Activated CD8-positive, alpha-beta memory T cell treated with anti-CD3 and anti-CD28 coated beads, Interleukin-2, amount 50 U/mL, for 24 hours (primary cell): ENCODE data around the gene ATXN10.
"Not testable (repeated sequence)": the region's sequence is repeated elsewhere in the genome, so short reads cannot be mapped to it uniquely, and the experiment has no call there.

ENCODE experiments used
- DNase-seq: peaks from one replicate; pipeline ENCODE4 v3.0.0-alpha.2; 2020; ENCODE audit errors: extremely low read depth

Gene ATXN10

GRCh38 chr22:45678961-45679912 lies 7.6 kb downstream of the ATXN10 start:
- no peak for DNase-seq

- DNase-seq: no peak
These were observed 9.5 kb downstream of the ATXN10 start for GRCh38 chr22:45680932-45681700.

GRCh38 chr22:45682064-45682463 lies 10.4 kb downstream of the ATXN10 start:
- no peak for DNase-seq

- not testable (repeated sequence) for DNase-seq
These were observed 11.1 kb downstream of the ATXN10 start for GRCh38 chr22:45682773-45683172.

GRCh38 chr22:45683248-45683647 lies 11.6 kb downstream of the ATXN10 start:
- no peak for DNase-seq

- no peak for DNase-seq
These were observed 12.0 kb downstream of the ATXN10 start for GRCh38 chr22:45683680-45684079.

GRCh38 chr22:45684169-45684568 lies 12.5 kb downstream of the ATXN10 start:
- no peak for DNase-seq

GRCh38 chr22:45684752-45685574 lies 13.3 kb downstream of the ATXN10 start:
- no peak for DNase-seq

GRCh38 chr22:45686004-45686403 lies 14.4 kb downstream of the ATXN10 start:
- no peak for DNase-seq

GRCh38 chr22:45686836-45687235 lies 15.2 kb downstream of the ATXN10 start:
- no peak for DNase-seq

- no peak for DNase-seq
These were observed 17.0 kb downstream of the ATXN10 start for GRCh38 chr22:45688600-45689080.

- DNase-seq: no peak
These were observed 17.6 kb downstream of the ATXN10 start for GRCh38 chr22:45689211-45689610.

- DNase-seq: no peak
These were observed 18.4 kb downstream of the ATXN10 start for GRCh38 chr22:45690008-45690407.

- DNase-seq: no peak
These were observed 20.9 kb downstream of the ATXN10 start for GRCh38 chr22:45692549-45692948.

- DNase-seq: no peak
These were observed 22.2 kb downstream of the ATXN10 start for GRCh38 chr22:45693835-45694234.

- DNase-seq: no peak
These were observed 24.6 kb downstream of the ATXN10 start for GRCh38 chr22:45696227-45696626.

GRCh38 chr22:45698094-45698493 lies 26.5 kb downstream of the ATXN10 start:
- no peak for DNase-seq

- no peak for DNase-seq
These were observed 31.3 kb downstream of the ATXN10 start for GRCh38 chr22:45702981-45703380.

GRCh38 chr22:45703758-45704157 lies 32.1 kb downstream of the ATXN10 start:
- no peak for DNase-seq

GRCh38 chr22:45704648-45705047 lies 33.0 kb downstream of the ATXN10 start:
- no peak for DNase-seq

GRCh38 chr22:45707605-45708004 lies 36.0 kb downstream of the ATXN10 start:
- no peak for DNase-seq

GRCh38 chr22:45708145-45708544 lies 36.5 kb downstream of the ATXN10 start:
- no peak for DNase-seq
